OCI-LY7 (cell line): ENCODE measurements around the gene TGFBR2. TPM values are rescaled to one million over a fixed set of nuclear protein-coding genes. Genes with fewer than 3 reads are reported as not detected.
A peak's percentile ranks its signal among the peaks of the same experiment; 100 is the strongest.
"Not testable (repeated sequence)": the region's sequence is repeated elsewhere in the genome, so short reads cannot be mapped to it uniquely, and the experiment has no call there.

Experiments used
- BruUV-seq: library from RNA; stranded (reverse); fragments of 400-500 nt; replicated peaks from 2 replicates; lab custom pipeline; 2021; lab: Mats Ljungman, UMichigan
- CTCF ChIA-PET: fragments of 300-600 bp; sonication (Branson Sonifier 250); formaldehyde crosslinking; loops from one replicate; lab custom pipeline; 2022; ENCODE audit warnings: antibody characterized with exemption; ENCODE audit not compliant: unreplicated experiment; lab: Charles Lee
- POLR2A ChIA-PET: fragments of 300-600 bp; sonication (Branson Sonifier 250); formaldehyde crosslinking; loops from one replicate; lab custom pipeline; 2022; ENCODE audit warnings: antibody characterized with exemption; lab: Charles Lee
- DNase-seq: peaks from one replicate; pipeline ENCODE4 v3.0.0-alpha.2; 2015; ENCODE audit warnings: low spot score
- H2AFZ ChIP-seq: fragments of 200-600 bp; sonication (generic), shearing (Covaris generic); 2 replicates; pipeline ENCODE4 v1.6.1; 2014; ENCODE audit warnings: mild to moderate bottlenecking, antibody characterized with exemption, low read length, moderate library complexity
- H3K27ac ChIP-seq: fragments of 200-600 bp; sonication (generic); 2 replicates; pipeline ENCODE4 v1.5.1; 2014; ENCODE audit warnings: mixed run types, low read depth, mild to moderate bottlenecking, moderate library complexity, low read length, inconsistent platforms; ENCODE audit not compliant: poor library complexity, severe bottlenecking
- H3K36me3 ChIP-seq: fragments of 200-600 bp; sonication (generic); 2 replicates; pipeline ENCODE4 v1.6.1; 2014; ENCODE audit warnings: mild to moderate bottlenecking, antibody characterized with exemption, low read length, moderate library complexity, mixed read lengths; ENCODE audit not compliant: insufficient read depth
- H3K4me1 ChIP-seq: fragments of 200-600 bp; sonication (generic); 2 replicates; pipeline ENCODE4 v1.5.1; 2014; ENCODE audit warnings: mild to moderate bottlenecking, low read length; ENCODE audit not compliant: insufficient read depth, poor library complexity, severe bottlenecking
- H3K4me2 ChIP-seq: fragments of 200-600 bp; sonication (generic); 2 replicates; pipeline ENCODE4 v1.6.1; 2014; ENCODE audit warnings: mild to moderate bottlenecking, low read length
- H3K4me3 ChIP-seq: fragments of 200-600 bp; sonication (generic); 2 replicates; pipeline ENCODE4 v1.5.1; 2014; ENCODE audit warnings: mild to moderate bottlenecking, low read depth, low read length; ENCODE audit not compliant: poor library complexity, severe bottlenecking
- H3K79me2 ChIP-seq: fragments of 200-600 bp; sonication (generic); 2 replicates; pipeline ENCODE4 v1.6.1; 2016; ENCODE audit warnings: low read depth, mild to moderate bottlenecking, low read length, moderate library complexity, mixed read lengths; ENCODE audit not compliant: insufficient read depth
- H3K9me2 ChIP-seq: fragments of 200-600 bp; sonication (generic); 2 replicates; pipeline ENCODE4 v1.6.1; 2016; ENCODE audit warnings: mild to moderate bottlenecking, low read length, mixed read lengths; ENCODE audit not compliant: insufficient read depth
- H3K9me3 ChIP-seq: fragments of 200-600 bp; sonication (generic); 2 replicates; pipeline ENCODE4 v1.6.1; 2014; ENCODE audit warnings: mild to moderate bottlenecking, mixed run types, low read length, mixed read lengths
- H4K20me1 ChIP-seq: fragments of 200-600 bp; sonication (generic); 2 replicates; pipeline ENCODE4 v1.6.1; 2014; ENCODE audit warnings: mild to moderate bottlenecking, antibody characterized with exemption, low read length, moderate library complexity, mixed read lengths; ENCODE audit not compliant: insufficient read depth
- CTCF ChIP-seq: fragments of 200-600 bp; sonication (generic); conservative IDR thresholded peaks from 2 replicates; pipeline ENCODE4 v1.5.1; 2014; ENCODE audit warnings: mild to moderate bottlenecking, antibody characterized with exemption, low read length, moderate library complexity, mixed read lengths
- EZH2phosphoT487 ChIP-seq: fragments of 200-600 bp; sonication (generic); IDR thresholded peaks from 2 replicates; pipeline ENCODE4 v1.6.1; 2018; ENCODE audit warnings: low read depth, borderline replicate concordance, mild to moderate bottlenecking, mixed run types, antibody characterized with exemption, low read length, moderate library complexity, mixed read lengths
- intact Hi-C: fragments of 100-400 bp; cut with micrococcal nuclease; formaldehyde crosslinking; loops from one replicate; pipeline ENCODE4 v1.10.0; 2022; ENCODE audit not compliant: unreplicated experiment
- total RNA-seq, 2 experiments: library from RNA; depleted of rRNA in 1 of 2; stranded (reverse); fragments of >200 nt in 1 of 2; shearing (Covaris generic) in 1 of 2; gene quantifications; 2 replicates each; pipeline ENCODE4 v1.2.3, GENCODE V29; 2014 to 2022

Gene TGFBR2
- total RNA-seq, 2 experiments from 2014 or later: 25.2 to 28.1 TPM

DNA sequence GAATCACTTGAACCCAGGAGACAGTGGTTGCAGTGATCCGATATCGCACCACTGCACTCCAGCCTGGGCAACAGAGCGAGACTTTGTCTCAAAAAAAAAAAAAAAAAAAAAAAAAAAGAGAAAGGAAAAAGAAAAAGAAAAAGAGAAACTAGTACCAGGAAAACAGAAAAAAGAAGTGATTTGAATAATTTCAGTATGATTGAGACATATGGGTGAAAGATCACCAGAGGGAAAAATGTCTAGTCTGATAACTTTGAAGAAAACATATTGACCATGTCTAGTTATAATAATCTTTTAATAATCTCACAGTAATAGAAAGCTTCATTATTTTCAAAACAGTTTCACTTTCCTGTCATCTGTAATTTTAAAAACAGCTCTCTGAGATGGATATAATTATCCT lies 16.4 kb downstream of the TGFBR2 start:
- Histone ChIP-seq H4K20me1 (0 out of 2 replicates have a peak, but pooled peaks cover 8% of the 10 kb centered on the region), H3K36me3 (peaks cover 36% of the 10 kb centered on the region), H3K9me3 (no peaks in the 10 kb centered on the region), H3K9me2 (no peaks in the 10 kb centered on the region), H3K27ac (peak overlapping the region; percentile 56), H2AFZ (no peak overlapping the region), H3K79me2 (peaks cover 97% of the 10 kb centered on the region; the same call in 1 of the 2 replicates), H3K4me3 (peak overlapping the region; percentile 20), H3K4me2 (peak overlapping the region; percentile 60), H3K4me1 (peaks cover 97% of the 10 kb centered on the region)
- POLR2A ChIA-PET: interaction anchor here (0.6 to 5.9 kb wide), 15 partner anchors 9 to 300 kb away, joined by 3 to 76 read pairs (median 5); no protein-coding TSS in a partner anchor
- no peak for DNase-seq
- BruUV-seq: no TSS peak
- no peak for TF ChIP-seq CTCF
- TF ChIP-seq EZH2phosphoT487: no peak
- intact Hi-C loops: no loop called here
- CTCF ChIA-PET: interaction anchor here (1.1 kb wide), 1 partner anchor 16 kb away, joined by 3 read pairs; no protein-coding TSS in a partner anchor

DNA sequence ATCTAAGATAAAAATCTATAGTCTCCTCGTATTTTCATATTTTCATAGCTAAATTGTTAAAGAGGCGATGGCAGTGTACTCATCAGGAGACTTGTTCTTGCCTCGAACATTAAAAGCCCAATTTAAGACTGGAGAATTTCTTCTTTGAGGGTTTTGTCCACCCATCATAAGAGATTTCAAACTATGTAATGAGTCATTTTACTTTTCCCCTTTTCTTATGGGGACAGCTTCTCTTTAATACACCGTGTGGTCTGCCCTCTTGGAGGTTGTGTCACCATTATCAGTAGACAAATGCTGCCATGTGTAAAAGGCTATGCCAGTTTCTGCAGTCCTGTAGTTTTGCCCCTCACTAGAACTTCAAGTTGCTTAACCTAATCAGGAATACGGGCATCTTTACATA lies 16.9 kb downstream of the TGFBR2 start:
- H3K27ac ChIP-seq: peak overlapping the region; percentile 56
- H3K79me2 ChIP-seq: peaks cover 97% of the 10 kb centered on the region; the same call in 1 of the 2 replicates
- peak overlapping the region; percentile 60 for H3K4me2 ChIP-seq
- no peaks in the 10 kb centered on the region for H3K9me3 ChIP-seq
- intact Hi-C loops: no loop called here
- no peaks in the 10 kb centered on the region for H3K9me2 ChIP-seq
- no peak for TF ChIP-seq CTCF
- no peak for TF ChIP-seq EZH2phosphoT487
- CTCF ChIA-PET: interaction anchor here (1.1 kb wide), 1 partner anchor 16 kb away, joined by 3 read pairs; no protein-coding TSS in a partner anchor
- H3K36me3 ChIP-seq: peaks cover 36% of the 10 kb centered on the region
- peak overlapping the region; percentile 20 for H3K4me3 ChIP-seq
- 0 out of 2 replicates have a peak, but pooled peaks cover 8% of the 10 kb centered on the region for H4K20me1 ChIP-seq
- no peak for DNase-seq
- POLR2A ChIA-PET: interaction anchor here (0.6 to 5.9 kb wide), 12 partner anchors 10 to 301 kb away, joined by 3 to 76 read pairs (median 7); no protein-coding TSS in a partner anchor
- BruUV-seq: no TSS peak
- no peak overlapping the region for H2AFZ ChIP-seq
- H3K4me1 ChIP-seq: peaks cover 97% of the 10 kb centered on the region

DNA sequence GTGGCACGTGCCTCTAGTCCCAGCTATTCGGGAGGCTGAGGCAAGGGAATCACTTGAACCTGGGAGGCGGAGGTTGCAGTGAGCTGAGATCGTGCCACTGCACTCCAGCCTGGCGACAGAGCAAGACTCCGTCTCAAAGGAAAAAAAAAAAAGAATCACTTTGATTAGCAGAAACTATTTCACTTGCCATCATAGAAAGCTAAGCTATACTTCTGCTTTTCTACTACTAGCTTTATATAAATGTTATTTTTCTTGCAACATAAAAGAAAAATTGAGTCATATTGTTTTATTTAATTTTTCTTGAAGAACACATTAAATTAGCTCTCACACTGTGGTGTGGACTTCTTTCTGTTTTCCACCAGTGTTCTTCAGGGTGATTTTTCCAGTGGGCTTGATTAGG lies 18.1 kb downstream of the TGFBR2 start:
- H3K9me3 ChIP-seq, H3K9me2 ChIP-seq, H3K4me3 ChIP-seq, DNase-seq, intact Hi-C loops, H3K27ac ChIP-seq, H4K20me1 ChIP-seq, BruUV-seq, H2AFZ ChIP-seq: not testable (repeated sequence)
- POLR2A ChIA-PET: interaction anchor here (0.6 to 5.9 kb wide), 11 partner anchors 10 to 128 kb away, joined by 3 to 76 read pairs (median 3); no protein-coding TSS in a partner anchor
- CTCF ChIA-PET: interaction anchor here (0.5 to 0.7 kb wide), 2 partner anchors 8 to 600 kb away, joined by 3 read pairs; no protein-coding TSS in a partner anchor
- H3K4me2 ChIP-seq: peak overlapping the region; percentile 14; the same call in 1 of the 2 replicates
- peaks cover 97% of the 10 kb centered on the region; the same call in 1 of the 2 replicates for H3K79me2 ChIP-seq
- H3K36me3 ChIP-seq: peaks cover 31% of the 10 kb centered on the region
- H3K4me1 ChIP-seq: peaks cover 97% of the 10 kb centered on the region
